Motor neuron (in vitro differentiated cells): ENCODE measurements around the gene PCDHA7. TPM values are rescaled to one million over a fixed set of nuclear protein-coding genes. Genes with fewer than 3 reads are reported as not detected.
A peak's percentile ranks its signal among the peaks of the same experiment; 100 is the strongest.
"Not testable (repeated sequence)": the region's sequence is repeated elsewhere in the genome, so short reads cannot be mapped to it uniquely, and the experiment has no call there.

Experiments
- ATAC-seq, 8 experiments: fragments of 200-7000 bp; cut with Tn5 transposase; replicated peaks in 6 of 8; 2 replicates each; pipeline ENCODE4 v1.8.0; 2021; ENCODE audit warnings: mild to moderate bottlenecking in 8 of 8, moderate library complexity in 8 of 8
- H3K27ac ChIP-seq, 2 donors: fragments of 250-450 bp; sonication (Bioruptor Pico); 2 replicates each; pipeline ENCODE4 v1.9.0; 2021; ENCODE audit warnings: antibody characterized with exemption in 2 of 2, mild to moderate bottlenecking in 2 of 2, moderate library complexity in 1 of 2
- H3K4me1 ChIP-seq, 2 donors: fragments of 250-450 bp; sonication (Bioruptor Pico); replicated peaks in 1 of 2; 2 replicates each; pipeline ENCODE4 v1.6.1; 2021; ENCODE audit warnings: antibody characterized with exemption in 2 of 2, mild to moderate bottlenecking in 2 of 2, moderate library complexity in 1 of 2
- H3K4me3 ChIP-seq, 5 donors: fragments of 250-450 bp; sonication (Bioruptor Pico); 2 replicates each; pipeline ENCODE4 v1.9.0; 2021; ENCODE audit warnings: antibody characterized with exemption in 5 of 5, mild to moderate bottlenecking in 5 of 5, moderate library complexity in 4 of 5
- WGBS, 10 experiments: fragments of 450-650 bp; shearing (Covaris generic); methylation state at CpG; one replicate each; pipeline ENCODE4 v1.0.0; 2022; 5-methylcytosine and 5-hydroxymethylcytosine counted together
- in situ Hi-C, 9 experiments: fragments of 400-800 bp; cut with MboI; loops; one replicate each; pipeline ENCODE4 v1.15.0; 2021; ENCODE audit warnings: low sequenced_read_pairs in 9 of 9, low pct_unique_long_range_greater_than_20kb in 2 of 9; ENCODE audit not compliant: unreplicated experiment in 9 of 9
- total RNA-seq, 8 experiments: library from RNA; unstranded; fragments of 300-600 nt; gene quantifications; 2 replicates each; pipeline versions ENCODE4 v1.2.3 to v1.2.4, GENCODE V29; 2022

Gene PCDHA7
- 1 to 10 TPM in 5 of 8 experiments, under 1 TPM in 3; 0.05 to 5.3 (median 1.7) TPM for total RNA-seq

GRCh38 chr5:140833993-140834392, at the start of gene PCDHA7:
PCDHA7 (plus strand) TSS chr5:140834269; CDS start chr5:140834384, 115 bp downstream.
- H3K27ac ChIP-seq: no peak within 1 kb of the TSS
- no peak for ATAC-seq
- H3K4me3 ChIP-seq: no peak within 1 kb of the TSS
- H3K4me1 ChIP-seq: no peaks in the 10 kb centered on the region
- 8 to 100% (median 70%) methylated on average over 1 to 8 of the region's 8 CpGs for WGBS, 10 experiments
- in situ Hi-C loops: no loop called here

DNA sequence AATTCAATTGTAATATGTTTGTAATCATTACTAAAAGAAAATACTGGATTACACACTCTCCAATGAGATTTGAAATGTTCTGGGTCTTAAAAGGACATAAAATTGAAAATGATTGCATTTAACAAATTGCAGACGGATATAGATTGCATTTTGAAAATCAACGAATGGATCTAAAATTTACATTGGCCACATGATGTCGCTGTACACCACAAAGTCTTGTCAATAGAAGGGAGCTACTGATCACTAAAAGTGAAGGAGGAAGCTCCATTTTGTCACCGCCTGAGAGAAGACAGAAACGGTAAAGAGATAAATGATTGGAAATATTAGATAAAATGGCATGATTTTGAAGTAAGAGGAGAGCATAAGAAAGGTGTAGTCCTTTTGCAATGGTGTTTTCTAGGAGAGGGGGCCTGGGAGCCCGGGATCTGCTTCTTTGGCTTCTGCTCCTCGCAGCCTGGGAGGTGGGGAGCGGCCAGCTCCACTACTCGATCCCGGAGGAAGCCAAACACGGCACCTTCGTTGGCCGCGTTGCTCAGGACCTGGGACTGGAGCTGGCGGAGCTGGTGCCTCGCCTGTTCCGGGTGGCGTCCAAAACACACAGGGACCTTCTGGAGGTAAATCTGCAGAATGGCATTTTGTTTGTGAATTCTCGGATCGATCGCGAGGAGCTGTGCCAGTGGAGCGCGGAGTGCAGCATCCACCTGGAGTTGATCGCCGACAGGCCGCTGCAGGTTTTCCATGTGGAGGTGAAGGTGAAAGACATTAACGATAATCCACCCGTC, 48.0 kb upstream of the PCDHA7 start, which contains the start of gene PCDHA1:
Gene PCDHA1, plus strand, starts transcription at position 236 of the 782 bp plus-strand sequence.
- 15 to 90% (median 58%) methylated on average over 4 to 22 of the region's 29 CpGs for WGBS, 10 experiments
- ATAC-seq: peak in 1 of 8 experiments; percentile 45
- Histone ChIP-seq H3K4me3 (no peak within 1 kb of the TSS), H3K4me1 (no peaks in the 10 kb centered on the region), H3K27ac (no peak within 1 kb of the TSS)
- in situ Hi-C loops: no loop called here

- H3K4me1 ChIP-seq, ATAC-seq, H3K4me3 ChIP-seq, in situ Hi-C loops, H3K27ac ChIP-seq: not testable (repeated sequence)
- 33 to 99% (median 96%) methylated on average over 1 to 16 of the region's 44 CpGs; no CpG with 5 or more reads in 7 of the 10 experiments for WGBS, 10 experiments
Measured at GRCh38 chr5:140787422-140787821, 46.6 kb upstream of the PCDHA7 start.

DNA sequence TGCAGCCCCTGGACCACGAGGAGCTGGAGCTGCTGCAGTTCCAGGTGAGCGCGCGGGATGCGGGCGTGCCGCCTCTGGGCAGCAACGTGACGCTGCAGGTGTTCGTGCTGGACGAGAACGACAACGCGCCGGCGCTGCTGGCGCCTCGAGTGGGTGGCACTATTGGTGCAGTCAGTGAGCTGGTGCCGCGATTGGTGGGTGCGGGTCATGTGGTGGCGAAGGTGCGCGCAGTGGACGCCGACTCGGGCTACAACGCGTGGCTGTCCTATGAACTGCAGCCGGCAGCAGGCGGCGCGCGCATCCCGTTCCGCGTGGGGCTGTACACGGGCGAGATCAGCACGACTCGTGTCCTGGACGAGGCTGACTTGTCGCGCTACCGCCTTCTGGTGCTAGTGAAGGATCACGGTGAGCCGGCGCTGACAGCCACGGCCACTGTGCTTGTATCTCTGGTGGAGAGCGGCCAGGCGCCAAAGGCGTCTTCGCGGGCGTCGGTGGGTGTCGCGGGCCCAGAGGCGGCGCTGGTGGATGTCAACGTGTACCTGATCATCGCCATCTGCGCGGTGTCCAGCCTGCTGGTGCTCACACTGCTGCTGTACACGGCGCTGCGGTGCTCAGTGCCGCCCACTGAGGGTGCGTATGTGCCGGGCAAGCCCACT, 46.1 kb upstream of the PCDHA7 start:
- H3K4me3 ChIP-seq: not testable (repeated sequence)

GRCh38 chr5:140791089-140791488, 43.0 kb upstream of the PCDHA7 start:
- Histone ChIP-seq H3K27ac (no peak overlapping the region), H3K4me3 (no peak overlapping the region), H3K4me1 (no peaks in the 10 kb centered on the region)
- in situ Hi-C loops: no loop called here
- WGBS, 10 experiments: 0 to 100% (median 82%) methylated on average over 1 to 2 of the region's 2 CpGs; no CpG with 5 or more reads in 3 of the 10 experiments
- no peak for ATAC-seq

More for the DNA sequence above, 46.1 kb upstream of the PCDHA7 start:
- in situ Hi-C loops, H3K4me1 ChIP-seq, H3K27ac ChIP-seq, ATAC-seq: not testable (repeated sequence)
- 0 to 100% (median 91%) methylated on average over 1 to 15 of the region's 70 CpGs; no CpG with 5 or more reads in 2 of the 10 experiments for WGBS, 10 experiments

DNA sequence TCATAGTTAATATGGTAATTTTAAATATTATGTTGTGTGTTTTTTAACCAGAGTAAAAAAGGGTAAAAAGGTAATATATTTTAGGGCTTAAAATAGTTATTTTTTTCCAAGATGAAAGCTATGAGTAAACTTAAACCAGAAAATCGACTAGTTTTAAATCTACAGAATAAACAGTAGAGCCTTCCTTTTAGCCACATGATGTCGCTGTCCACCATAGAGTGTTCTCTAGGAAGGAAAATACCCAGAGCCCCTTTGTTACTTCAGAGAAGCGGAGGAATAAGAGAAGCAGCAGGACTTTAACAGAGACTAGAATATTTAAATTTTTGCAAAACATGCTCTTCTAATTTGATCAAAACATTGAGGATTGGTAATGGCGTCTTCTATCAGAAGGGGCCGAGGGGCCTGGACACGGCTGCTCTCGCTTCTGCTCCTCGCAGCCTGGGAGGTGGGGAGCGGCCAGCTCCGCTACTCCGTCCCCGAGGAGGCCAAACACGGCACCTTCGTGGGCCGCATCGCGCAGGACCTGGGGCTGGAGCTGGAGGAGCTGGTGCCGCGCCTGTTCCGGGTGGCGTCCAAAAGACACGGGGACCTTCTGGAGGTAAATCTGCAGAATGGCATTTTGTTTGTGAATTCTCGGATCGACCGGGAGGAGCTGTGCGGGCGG, 39.3 kb upstream of the PCDHA7 start, which contains the start of gene PCDHA2:
Gene PCDHA2, plus strand, starts transcription at position 258 of the 664 bp plus-strand sequence.
- Histone ChIP-seq H3K27ac (no peak within 1 kb of the TSS), H3K4me1 (no peaks in the 10 kb centered on the region), H3K4me3 (peak within 1 kb of the TSS in 1 of 5 donors; percentile 35)
- 0 to 100% (median 39%) methylated on average over 1 to 23 of the region's 27 CpGs for WGBS, 10 experiments
- in situ Hi-C loops: no loop called here
- peak in 3 of 8 experiments; percentile 27 to 88 (median 54) for ATAC-seq

DNA sequence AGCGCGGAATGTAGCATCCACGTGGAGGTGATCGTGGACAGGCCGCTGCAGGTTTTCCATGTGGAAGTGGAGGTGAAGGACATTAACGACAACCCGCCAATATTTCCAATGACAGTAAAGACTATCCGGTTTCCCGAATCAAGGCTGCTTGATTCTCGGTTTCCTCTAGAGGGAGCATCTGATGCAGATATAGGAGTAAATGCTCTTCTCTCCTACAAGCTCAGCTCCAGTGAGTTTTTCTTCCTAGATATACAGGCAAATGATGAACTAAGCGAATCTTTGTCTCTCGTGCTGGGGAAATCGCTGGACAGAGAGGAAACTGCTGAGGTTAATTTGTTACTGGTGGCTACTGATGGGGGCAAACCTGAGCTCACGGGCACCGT, 38.8 kb upstream of the PCDHA7 start:
- WGBS, 10 experiments: 11 to 100% (median 41%) methylated on average over 1 to 14 of the region's 15 CpGs; no CpG with 5 or more reads in 2 of the 10 experiments
- in situ Hi-C loops: no loop called here
- peak overlapping the region in 1 of 5 donors; percentile 35 for H3K4me3 ChIP-seq
- no peak overlapping the region for H3K27ac ChIP-seq
- ATAC-seq: peak in 3 of 8 experiments; percentile 44 to 86 (median 60)
- H3K4me1 ChIP-seq: no peaks in the 10 kb centered on the region

DNA sequence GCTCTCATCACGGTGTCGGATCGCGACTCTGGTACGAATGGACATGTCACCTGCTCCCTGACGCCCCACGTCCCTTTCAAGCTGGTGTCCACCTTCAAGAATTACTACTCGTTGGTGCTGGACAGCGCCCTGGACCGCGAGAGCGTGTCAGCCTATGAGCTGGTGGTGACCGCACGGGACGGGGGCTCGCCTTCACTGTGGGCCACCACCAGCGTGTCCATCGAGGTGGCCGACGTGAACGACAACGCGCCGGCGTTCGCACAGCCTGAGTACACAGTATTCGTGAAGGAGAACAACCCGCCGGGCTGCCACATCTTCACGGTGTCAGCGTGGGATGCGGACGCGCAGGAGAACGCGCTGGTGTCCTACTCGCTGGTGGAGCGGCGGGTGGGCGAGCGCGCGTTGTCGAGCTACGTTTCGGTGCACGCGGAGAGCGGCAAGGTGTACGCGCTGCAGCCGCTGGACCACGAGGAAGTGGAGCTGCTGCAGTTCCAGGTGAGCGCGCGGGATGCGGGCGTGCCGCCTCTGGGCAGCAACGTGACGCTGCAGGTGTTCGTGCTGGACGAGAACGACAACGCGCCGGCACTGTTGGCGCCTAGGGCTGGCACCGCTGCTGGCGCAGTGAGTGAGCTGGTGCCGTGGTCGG, 37.9 kb upstream of the PCDHA7 start:
- H3K27ac ChIP-seq, H3K4me3 ChIP-seq, H3K4me1 ChIP-seq, ATAC-seq, in situ Hi-C loops: not testable (repeated sequence)
- 0 to 100% (median 91%) methylated on average over 1 to 33 of the region's 72 CpGs; no CpG with 5 or more reads in 2 of the 10 experiments for WGBS, 10 experiments

DNA sequence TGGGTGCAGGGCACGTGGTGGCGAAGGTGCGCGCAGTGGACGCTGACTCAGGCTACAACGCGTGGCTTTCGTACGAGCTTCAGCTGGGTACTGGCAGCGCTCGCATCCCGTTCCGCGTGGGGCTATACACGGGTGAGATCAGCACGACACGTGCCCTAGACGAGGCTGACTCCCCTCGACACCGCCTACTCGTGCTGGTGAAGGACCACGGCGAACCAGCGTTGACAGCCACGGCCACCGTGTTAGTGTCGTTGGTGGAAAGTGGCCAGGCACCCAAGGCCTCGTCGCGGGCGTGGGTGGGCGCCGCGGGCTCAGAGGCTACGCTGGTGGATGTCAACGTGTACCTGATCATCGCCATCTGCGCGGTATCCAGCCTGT, 37.4 kb upstream of the PCDHA7 start:
- in situ Hi-C loops: no loop called here
- no peak overlapping the region for H3K4me3 ChIP-seq
- no peaks in the 10 kb centered on the region for H3K4me1 ChIP-seq

GRCh38 chr5:140800816-140801493, 33.1 kb upstream of the PCDHA7 start, which contains the start of gene PCDHA3:
PCDHA3 (plus strand) TSS chr5:140801057.
- whole genome bisulfite sequencing, 10 experiments: 3 to 94% (median 76%) methylated on average over 5 to 22 of the region's 29 CpGs
- in situ Hi-C loops: loop anchor here in 1 of 9 experiments (25.0 kb wide), 2 partner anchors 236 to 761 kb away; no protein-coding TSS in a partner anchor
- Histone ChIP-seq H3K4me1 (no peaks in the 10 kb centered on the region), H3K4me3 (no peak within 1 kb of the TSS), H3K27ac (no peak within 1 kb of the TSS)
- peak in 1 of 8 experiments; percentile 89 for ATAC-seq

More for the DNA sequence above, 37.4 kb upstream of the PCDHA7 start:
- ATAC-seq: no peak
- WGBS, 10 experiments: 96 to 98% (median 96%) methylated on average over 5 to 35 of the region's 39 CpGs; no CpG with 5 or more reads in 6 of the 10 experiments
- no peak overlapping the region for H3K27ac ChIP-seq

GRCh38 chr5:140801494-140801841, 32.6 kb upstream of the PCDHA7 start:
- 10 to 100% (median 88%) methylated on average over 1 to 16 of the region's 16 CpGs for WGBS, 10 experiments
- H3K4me1 ChIP-seq: no peaks in the 10 kb centered on the region
- no peak overlapping the region for H3K4me3 ChIP-seq
- in situ Hi-C loops: loop anchor here in 1 of 9 experiments (25.0 kb wide), 2 partner anchors 236 to 761 kb away; no protein-coding TSS in a partner anchor
- peak in 1 of 8 experiments; percentile 64 for ATAC-seq
- no peak overlapping the region for H3K27ac ChIP-seq

DNA sequence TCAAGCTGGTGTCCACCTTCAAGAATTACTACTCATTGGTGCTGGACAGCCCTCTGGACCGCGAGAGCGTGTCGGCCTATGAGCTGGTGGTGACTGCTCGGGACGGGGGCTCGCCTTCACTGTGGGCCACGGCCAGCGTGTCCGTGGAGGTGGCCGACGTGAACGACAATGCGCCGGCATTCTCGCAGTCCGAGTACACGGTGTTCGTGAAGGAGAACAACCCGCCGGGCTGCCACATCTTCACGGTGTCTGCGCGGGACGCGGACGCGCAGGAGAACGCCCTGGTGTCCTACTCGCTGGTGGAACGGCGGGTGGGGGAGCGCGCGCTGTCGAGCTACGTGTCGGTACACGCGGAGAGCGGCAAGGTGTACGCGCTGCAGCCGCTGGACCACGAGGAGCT, 31.7 kb upstream of the PCDHA7 start:
- H3K27ac ChIP-seq, H3K4me3 ChIP-seq, H3K4me1 ChIP-seq, ATAC-seq: not testable (repeated sequence)
- 63 to 99% (median 90%) methylated on average over 2 to 37 of the region's 45 CpGs; no CpG with 5 or more reads in 5 of the 10 experiments for WGBS, 10 experiments
- in situ Hi-C loops: loop anchor here in 1 of 9 experiments (25.0 kb wide), 2 partner anchors 235 to 760 kb away; no protein-coding TSS in a partner anchor
